HG02885 (cell line): Measurements from ENCODE around the gene ORAI3.

Source experiments
- ATAC-seq: cut with Tn5 transposase; IDR thresholded peaks from one replicate; pipeline ENCODE4 v1.9.1; 2021; ENCODE audit warnings: mild to moderate bottlenecking; ENCODE audit not compliant: unreplicated experiment, poor library complexity

ORAI3 gene

DNA sequence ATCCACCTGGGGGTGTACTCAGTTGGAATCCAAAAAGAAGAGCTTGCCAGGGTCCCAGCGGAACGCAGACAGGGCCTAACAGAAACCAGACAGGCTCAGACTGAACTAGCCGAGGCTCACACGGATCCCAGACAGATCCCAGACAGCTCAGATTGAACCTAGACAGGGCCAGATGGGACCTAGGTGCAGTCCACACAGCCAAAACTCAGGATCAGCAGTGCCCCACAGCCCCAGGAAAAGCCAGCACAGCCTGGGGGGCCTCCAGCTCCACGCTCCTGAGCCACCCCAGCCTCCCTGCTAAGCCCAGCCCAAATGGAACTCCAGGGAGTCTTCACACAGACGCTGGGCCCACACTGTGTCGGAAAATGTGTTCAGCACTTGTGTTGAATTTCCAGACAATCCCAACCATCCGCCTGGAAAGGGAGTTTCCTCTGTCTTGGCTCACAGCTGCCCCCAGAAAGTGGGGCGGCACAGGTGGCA lies 54.0 kb downstream of the ORAI3 start:
- no peak for ATAC-seq

DNA sequence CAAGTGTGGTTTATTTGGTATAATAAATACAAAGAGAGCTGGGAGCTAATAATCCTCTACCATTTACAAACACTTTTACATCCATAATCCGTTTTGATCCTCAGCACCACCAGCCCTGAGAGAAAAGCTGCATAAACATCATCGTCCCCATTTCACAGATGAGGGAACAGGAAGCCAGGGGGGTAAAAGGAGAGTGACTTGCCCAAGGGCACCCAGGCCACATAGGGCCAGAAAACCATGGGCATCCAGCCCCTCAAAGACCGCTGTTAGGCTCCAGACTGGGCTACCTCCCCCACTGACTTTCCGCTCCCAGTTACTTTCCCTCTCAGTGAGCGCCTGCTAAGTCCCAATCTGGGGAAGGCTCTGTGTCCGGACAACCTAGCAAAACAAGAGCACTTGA lies 54.9 kb downstream of the ORAI3 start:
- ATAC-seq, result no peak
